HG02571 (cell line): ENCODE data around the gene OR2T11.
A peak's percentile ranks its signal among the peaks of the same experiment; 100 is the strongest.
"Not testable (repeated sequence)": the region's sequence is repeated elsewhere in the genome, so short reads cannot be mapped to it uniquely, and the experiment has no call there.

Experiments used
- ATAC-seq: cut with Tn5 transposase; IDR thresholded peaks from one replicate; pipeline ENCODE4 v1.9.1; 2021; ENCODE audit warnings: mild to moderate bottlenecking, moderate library complexity; ENCODE audit not compliant: unreplicated experiment

Gene OR2T11, protein sequence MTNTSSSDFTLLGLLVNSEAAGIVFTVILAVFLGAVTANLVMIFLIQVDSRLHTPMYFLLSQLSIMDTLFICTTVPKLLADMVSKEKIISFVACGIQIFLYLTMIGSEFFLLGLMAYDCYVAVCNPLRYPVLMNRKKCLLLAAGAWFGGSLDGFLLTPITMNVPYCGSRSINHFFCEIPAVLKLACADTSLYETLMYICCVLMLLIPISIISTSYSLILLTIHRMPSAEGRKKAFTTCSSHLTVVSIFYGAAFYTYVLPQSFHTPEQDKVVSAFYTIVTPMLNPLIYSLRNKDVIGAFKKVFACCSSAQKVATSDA

DNA sequence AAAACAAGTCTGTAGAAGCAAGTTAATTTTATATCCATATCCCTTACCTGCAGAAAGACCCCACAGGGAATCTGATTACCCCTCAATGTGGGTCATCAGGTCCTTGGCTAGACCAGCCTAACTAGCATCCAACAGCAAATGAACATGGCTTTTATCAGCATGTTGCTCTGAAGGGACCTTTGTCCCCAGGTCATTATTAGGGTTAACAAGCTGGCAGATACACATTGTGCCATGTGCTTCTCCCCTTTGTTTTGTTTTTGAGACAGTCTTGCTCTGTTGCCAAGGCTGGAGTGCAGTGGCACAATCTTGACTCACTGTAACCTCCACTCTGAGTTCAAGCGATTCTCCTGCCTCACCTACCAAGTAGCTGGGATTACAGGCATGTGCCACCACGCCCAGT, at the start of gene OR2T11:
Gene OR2T11, minus strand, starts transcription at position 101 of the 400 bp plus-strand sequence. CDS start 7,963 bp downstream, outside the sequence.
- not testable (repeated sequence) for ATAC-seq

DNA sequence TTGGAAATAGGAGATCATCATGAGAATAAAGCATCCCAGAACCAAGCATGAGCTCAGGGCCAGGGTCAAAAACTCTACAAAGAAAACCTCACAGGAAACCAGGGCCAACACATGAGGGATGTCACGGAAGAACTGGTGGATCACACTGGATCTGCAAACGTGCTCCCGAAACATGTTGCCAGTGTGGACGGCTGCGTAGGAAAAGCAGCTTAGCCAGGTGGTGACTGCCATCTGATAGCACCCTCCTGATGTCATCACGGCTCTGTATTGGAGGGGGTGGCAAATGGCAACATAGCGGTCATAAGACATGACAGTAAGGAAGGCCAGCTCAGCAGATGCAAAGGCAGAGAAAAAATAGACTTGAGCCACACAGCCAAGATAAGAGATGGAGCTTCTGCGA, 46.8 kb upstream of the OR2T11 start:
- no peak for ATAC-seq

DNA sequence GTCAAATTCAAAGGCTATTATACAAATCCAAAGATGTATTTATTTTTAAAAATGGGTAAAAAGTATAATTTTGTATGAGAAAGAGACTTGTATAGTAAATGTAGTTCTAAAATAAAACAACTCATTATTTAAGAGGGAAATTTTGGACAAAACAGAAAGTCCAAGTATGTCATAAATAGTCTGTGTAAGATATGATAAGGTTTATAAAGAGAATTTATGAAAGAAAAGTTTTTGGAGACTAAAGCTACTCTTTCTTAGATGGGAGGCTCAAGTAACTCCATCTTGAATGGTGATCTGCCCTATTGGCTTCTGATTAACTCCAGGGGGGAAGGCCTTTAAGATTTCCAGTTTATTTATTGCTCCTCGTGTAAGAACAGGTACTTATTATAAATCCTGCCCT, 35.1 kb upstream of the OR2T11 start:
- no peak for ATAC-seq

- peak; percentile 96 for ATAC-seq
Observed at GRCh38 chr1:248663453-248664328, 28.8 kb upstream of the OR2T11 start.

- peak; percentile 41 for ATAC-seq
Observed at GRCh38 chr1:248656797-248657196, 21.9 kb upstream of the OR2T11 start.

- ATAC-seq, result not testable (repeated sequence)
Observed at GRCh38 chr1:248655354-248655753, 20.5 kb upstream of the OR2T11 start, which contains the start of gene OR2T27. Gene OR2T27 (minus strand): TSS chr1:248655528. CDS start chr1:248650884, 4,644 bp downstream.

DNA sequence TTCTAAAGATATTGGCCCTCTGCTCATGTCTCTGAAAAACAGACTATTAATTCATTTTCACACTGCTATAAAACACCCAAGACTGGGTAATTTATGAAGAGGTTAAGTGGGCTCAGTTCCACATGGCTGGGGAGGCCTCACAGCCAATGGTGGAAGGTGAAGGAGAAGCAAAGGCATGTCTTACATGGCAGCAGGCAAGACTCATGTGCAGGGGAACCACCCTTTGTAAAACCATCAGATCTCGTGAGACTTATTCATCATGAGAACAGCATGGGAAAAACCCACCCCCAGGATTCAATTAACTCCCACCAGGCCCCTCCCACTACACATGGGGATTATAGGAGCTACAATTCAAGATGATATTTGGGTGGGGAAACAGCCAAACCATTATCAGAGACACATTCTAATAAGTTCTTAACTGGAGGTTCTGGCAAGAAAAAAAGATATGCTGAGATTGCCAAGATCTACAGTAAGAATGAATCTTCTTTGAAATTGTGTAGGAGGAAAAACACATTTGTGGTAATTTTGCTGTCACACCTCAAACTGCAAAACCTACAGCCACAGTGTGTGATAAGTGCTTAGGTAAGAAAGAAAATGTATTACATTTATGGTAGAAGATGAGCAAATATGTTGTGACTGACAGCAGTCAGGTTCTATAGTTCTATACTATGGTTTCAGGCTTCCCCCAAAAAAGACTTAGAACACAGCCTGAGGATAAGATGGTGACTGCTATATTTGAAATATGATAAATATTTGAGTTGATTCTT, 14.1 kb upstream of the OR2T11 start:
- not testable (repeated sequence) for ATAC-seq

- ATAC-seq, result not testable (repeated sequence)
Observed at GRCh38 chr1:248645178-248645577, 10.3 kb upstream of the OR2T11 start, which contains the start of gene OR2T35. Gene OR2T35 (minus strand): TSS chr1:248645278. CDS start chr1:248639258, 6,020 bp downstream.

DNA sequence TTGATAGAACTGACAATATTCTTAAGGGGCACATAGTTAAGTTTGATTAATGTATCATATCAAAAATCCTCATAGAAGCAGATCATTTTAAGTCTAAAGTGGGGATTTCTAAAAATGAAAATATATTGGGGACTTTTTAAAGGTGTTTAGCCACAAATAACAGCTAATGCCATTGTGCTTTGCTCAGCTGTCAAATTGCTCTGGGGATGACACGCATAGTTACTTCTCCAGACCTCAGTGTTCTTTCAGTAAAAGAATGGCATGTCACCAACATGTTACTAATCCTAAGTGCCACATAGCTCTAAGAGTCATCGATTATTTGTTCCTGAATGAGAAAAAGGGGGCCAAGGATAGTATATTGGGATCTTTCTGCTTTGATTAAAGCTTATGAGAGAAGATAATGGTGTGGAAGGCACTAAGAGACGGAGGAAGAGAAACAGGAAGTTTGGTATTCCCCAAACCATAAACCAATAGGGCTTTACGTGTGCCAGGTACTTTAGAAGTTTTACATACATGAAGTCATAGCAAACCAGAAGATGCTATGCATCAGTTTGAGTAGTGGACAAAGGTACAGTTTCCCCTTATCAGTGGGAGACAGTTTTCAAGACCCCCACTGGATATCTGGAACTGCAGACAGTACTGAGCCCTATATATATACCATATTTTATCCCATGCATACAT, 8.2 kb upstream of the OR2T11 start:
- peak; percentile 74 for ATAC-seq

DNA sequence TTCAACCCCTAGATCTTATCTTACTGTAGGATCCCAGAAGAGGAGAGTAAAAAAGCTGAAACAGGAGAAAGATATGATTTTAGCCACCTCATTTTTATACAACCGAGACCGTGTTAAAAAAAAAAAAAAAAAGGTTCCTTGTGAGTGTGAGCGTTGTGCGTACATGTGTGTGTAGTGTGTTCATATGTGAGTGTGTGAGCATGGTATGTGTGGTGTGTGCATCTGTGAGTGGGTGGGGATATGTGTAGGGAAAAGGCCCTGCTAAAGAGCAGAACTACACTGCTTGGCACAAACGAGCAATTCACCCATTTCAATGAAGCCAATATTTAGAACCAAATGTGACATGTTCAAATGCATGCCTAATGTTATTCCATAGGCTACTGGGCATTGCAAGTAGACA, 6.7 kb upstream of the OR2T11 start:
- ATAC-seq, result not testable (repeated sequence)

- ATAC-seq, result not testable (repeated sequence)
Observed at GRCh38 chr1:248640906-248641305, 6.0 kb upstream of the OR2T11 start.

- ATAC-seq, result not testable (repeated sequence)
Observed at GRCh38 chr1:248639652-248640051, 4.8 kb upstream of the OR2T11 start.

DNA sequence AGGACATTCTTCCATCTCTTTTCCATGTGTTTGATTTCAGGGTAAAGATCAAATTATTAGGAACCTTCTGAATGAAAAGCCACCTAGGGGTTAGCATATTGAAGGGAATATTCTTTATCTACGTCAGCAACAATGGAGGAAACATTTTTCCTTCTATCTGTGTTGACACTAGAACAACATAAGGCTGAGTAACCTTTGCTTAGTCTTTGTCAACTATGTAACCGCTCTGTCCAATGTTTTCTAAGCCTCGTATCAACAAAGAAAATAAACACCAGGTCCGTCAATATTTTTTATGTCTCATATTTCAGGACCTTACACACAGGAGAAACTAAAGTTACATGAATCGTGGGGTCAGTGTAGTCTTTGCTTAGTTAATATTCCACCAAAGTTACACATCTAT, 1.7 kb upstream of the OR2T11 start:
- not testable (repeated sequence) for ATAC-seq

DNA sequence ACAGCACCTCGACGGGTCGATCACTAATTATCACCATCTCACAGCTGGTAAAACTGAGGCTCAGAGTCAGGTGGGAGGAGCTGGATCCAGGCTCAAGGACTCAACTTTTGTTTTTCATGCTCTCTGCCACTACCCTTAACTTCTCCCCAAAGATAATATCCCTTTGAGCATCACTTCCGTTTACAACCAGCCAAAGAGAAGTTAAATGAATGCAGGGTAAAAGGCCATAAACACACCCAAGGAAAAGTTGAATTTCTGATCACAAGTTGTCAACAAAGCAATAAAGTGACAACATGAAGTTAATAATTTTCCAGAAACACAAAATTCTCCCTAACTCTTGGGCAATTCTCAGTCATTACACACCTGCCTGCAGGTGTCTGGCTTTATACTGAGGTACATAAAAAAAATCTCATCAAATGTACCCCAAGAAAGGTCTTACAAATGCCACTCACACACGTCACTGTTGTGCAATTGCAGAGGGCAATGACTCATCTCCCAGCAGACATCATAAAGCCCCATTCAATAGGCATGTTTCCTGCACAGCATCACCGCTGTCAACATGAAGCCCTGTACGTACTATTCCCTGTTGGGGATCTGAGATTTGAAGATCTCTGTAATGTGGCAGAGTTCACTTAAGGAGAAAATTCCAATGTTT, 3.4 kb downstream of the OR2T11 start:
- ATAC-seq, result no peak

DNA sequence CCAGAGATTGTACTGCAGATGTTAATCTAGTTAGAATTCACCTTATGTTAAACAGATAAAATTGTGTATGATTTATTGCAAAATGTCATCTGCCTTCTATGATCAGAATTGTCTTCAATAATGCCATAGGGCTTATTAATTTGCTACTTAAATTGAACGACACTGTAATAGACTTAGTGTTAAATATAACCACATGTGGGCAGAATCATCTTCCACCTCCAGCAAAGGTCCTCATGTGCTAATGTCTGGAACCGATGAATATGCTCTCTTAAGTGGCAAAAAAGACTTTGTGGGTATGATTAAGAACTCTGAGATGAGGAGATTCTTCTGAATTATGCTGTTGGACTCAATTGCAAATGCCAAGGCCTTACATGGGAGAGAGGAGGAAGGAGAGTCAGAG, 4.3 kb downstream of the OR2T11 start:
- ATAC-seq, result no peak

GRCh38 chr1:248627971-248628844, 6.7 kb downstream of the OR2T11 start:
- ATAC-seq, result peak; percentile 91

- no peak for ATAC-seq
Observed at GRCh38 chr1:248625971-248626370, 8.9 kb downstream of the OR2T11 start.

- ATAC-seq, result no peak
Observed at GRCh38 chr1:248625166-248625565, 9.7 kb downstream of the OR2T11 start.

DNA sequence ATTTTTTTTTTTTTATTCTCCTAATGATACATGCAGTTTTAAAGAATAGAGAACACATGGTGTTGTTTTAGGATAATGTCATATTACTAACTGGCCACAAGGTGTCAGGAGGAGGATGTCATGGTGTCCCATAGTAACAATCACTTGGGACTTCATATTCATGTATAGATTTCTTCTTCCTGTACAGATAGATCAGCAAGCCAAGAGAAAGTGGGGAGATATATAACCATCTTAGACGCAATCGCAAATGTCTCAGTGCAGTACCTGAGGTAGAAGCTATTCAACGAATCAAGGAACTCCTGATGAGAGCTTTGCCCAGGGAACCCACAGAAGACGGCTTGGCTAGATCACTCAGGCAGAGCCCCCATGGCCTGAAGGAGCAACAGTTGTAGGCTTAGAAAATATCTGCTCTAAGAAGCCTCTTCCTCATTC, 12.3 kb downstream of the OR2T11 start:
- peak; percentile 91 for ATAC-seq
